ENCODE results near the gene CENPP. TPM values are rescaled to one million over a fixed set of nuclear protein-coding genes. Genes with fewer than 3 reads are reported as not detected.

CENPP gene
- total RNA-seq, 5 donors from 2014 or later (not counting 1 experiment from before 2014, with no cell fraction given), result 1.9 to 5.0 (median 4.3) TPM

GRCh38 chr9:92503156-92503555, 177.4 kb downstream of the CENPP start:
- H3K27me3 Mint-ChIP-seq, result no peaks in the 10 kb centered on the region
- DNase-seq, result no peak
- H3K4me3 Mint-ChIP-seq, result no peak overlapping the region
- no peak overlapping the region for H3K27ac Mint-ChIP-seq
- CTCF ChIA-PET, result interaction anchor here in 1 of 2 donors (0.6 kb wide), 1 partner anchor 11 kb away, joined by 5 read pairs; no protein-coding TSS in a partner anchor
- H3K9me3 ChIP-seq, result no peaks in the 10 kb centered on the region
- H3K4me1 ChIP-seq (ENCODE audit: control insufficient read depth in 1 of 2, extremely low read depth in 1 of 2, insufficient read depth in 2 of 2, low read length in 2 of 2), result no peaks in the 10 kb centered on the region
- H3K36me3 Mint-ChIP-seq, result no peaks in the 10 kb centered on the region
- no peaks in the 10 kb centered on the region for H3K4me1 Mint-ChIP-seq
- POLR2A ChIA-PET, result no interaction called here
- no peaks in the 10 kb centered on the region for H3K9me3 Mint-ChIP-seq
- no CpG with 5 or more reads among the region's 2 CpGs for WGBS (ENCODE audit: insufficient coverage)
- H3K27ac ChIP-seq (ENCODE audit: low read length), result no peak overlapping the region
- no peak for ATAC-seq (replicated peaks in 1 of 4)
- no peaks in the 10 kb centered on the region for H3K27me3 ChIP-seq (replicated peaks in 1 of 2; ENCODE audit: control insufficient read depth in 2 of 2, extremely low read depth in 1 of 2, insufficient read depth in 2 of 2, low read length in 1 of 2)
- H3K36me3 ChIP-seq (ENCODE audit: control insufficient read depth in 2 of 2, extremely low read depth in 1 of 2, insufficient read depth in 1 of 2, low read length in 1 of 2), result no peaks in the 10 kb centered on the region
- H3K4me3 ChIP-seq (ENCODE audit: control insufficient read depth in 1 of 2, extremely low read depth in 1 of 2, low read length in 1 of 2), result no peak overlapping the region

- Mint-ChIP-seq H3K4me3 (no peak overlapping the region), H3K27me3 (no peaks in the 10 kb centered on the region), H3K27ac (no peak overlapping the region), H3K36me3 (no peaks in the 10 kb centered on the region), H3K4me1 (no peaks in the 10 kb centered on the region), H3K9me3 (no peaks in the 10 kb centered on the region)
- no peak for DNase-seq
- Histone ChIP-seq H3K27ac (ENCODE audit: low read length) (no peak overlapping the region), H3K9me3 (no peaks in the 10 kb centered on the region), H3K36me3 (ENCODE audit: control insufficient read depth in 2 of 2, extremely low read depth in 1 of 2, insufficient read depth in 1 of 2, low read length in 1 of 2) (no peaks in the 10 kb centered on the region), H3K4me1 (ENCODE audit: control insufficient read depth in 1 of 2, extremely low read depth in 1 of 2, insufficient read depth in 2 of 2, low read length in 2 of 2) (no peaks in the 10 kb centered on the region), H3K4me3 (ENCODE audit: control insufficient read depth in 1 of 2, extremely low read depth in 1 of 2, low read length in 1 of 2) (no peak overlapping the region), H3K27me3 (replicated peaks in 1 of 2; ENCODE audit: control insufficient read depth in 2 of 2, extremely low read depth in 1 of 2, insufficient read depth in 2 of 2, low read length in 1 of 2) (no peaks in the 10 kb centered on the region)
- 100% methylated on average over 2 of the region's 2 CpGs for WGBS (ENCODE audit: insufficient coverage)
- ChIA-PET CTCF (no interaction called here), POLR2A (interaction anchor here in 1 of 2 donors (0.6 kb wide), 1 partner anchor 1404 kb away, joined by 3 read pairs; no protein-coding TSS in a partner anchor)
- no peak for ATAC-seq (replicated peaks in 1 of 4)
Observed at GRCh38 chr9:92504881-92505280, 179.1 kb downstream of the CENPP start.

GRCh38 chr9:92506184-92506857, 180.6 kb downstream of the CENPP start:
- DNase-seq (no peak), ATAC-seq (replicated peaks in 1 of 4) (no peak)
- H3K27ac Mint-ChIP-seq, result no peak overlapping the region
- no peaks in the 10 kb centered on the region for H3K9me3 ChIP-seq
- H3K27ac ChIP-seq (ENCODE audit: low read length), result no peak overlapping the region
- H3K4me1 Mint-ChIP-seq, result no peaks in the 10 kb centered on the region
- WGBS (ENCODE audit: insufficient coverage), result 100% methylated on average over 2 of the region's 3 CpGs
- H3K36me3 Mint-ChIP-seq, result no peaks in the 10 kb centered on the region
- no peaks in the 10 kb centered on the region for H3K36me3 ChIP-seq (ENCODE audit: control insufficient read depth in 2 of 2, extremely low read depth in 1 of 2, insufficient read depth in 1 of 2, low read length in 1 of 2)
- no peaks in the 10 kb centered on the region for H3K9me3 Mint-ChIP-seq
- H3K27me3 Mint-ChIP-seq, result no peaks in the 10 kb centered on the region
- H3K4me3 Mint-ChIP-seq, result no peak overlapping the region
- no peak overlapping the region for H3K4me3 ChIP-seq (ENCODE audit: control insufficient read depth in 1 of 2, extremely low read depth in 1 of 2, low read length in 1 of 2)
- ChIA-PET POLR2A (no interaction called here), CTCF (no interaction called here)
- no peaks in the 10 kb centered on the region for H3K4me1 ChIP-seq (ENCODE audit: control insufficient read depth in 1 of 2, extremely low read depth in 1 of 2, insufficient read depth in 2 of 2, low read length in 2 of 2)
- no peaks in the 10 kb centered on the region for H3K27me3 ChIP-seq (replicated peaks in 1 of 2; ENCODE audit: control insufficient read depth in 2 of 2, extremely low read depth in 1 of 2, insufficient read depth in 2 of 2, low read length in 1 of 2)

GRCh38 chr9:92507005-92507404, 181.3 kb downstream of the CENPP start:
- no peak overlapping the region for H3K4me3 ChIP-seq (ENCODE audit: control insufficient read depth in 1 of 2, extremely low read depth in 1 of 2, low read length in 1 of 2)
- H3K9me3 ChIP-seq, result no peaks in the 10 kb centered on the region
- no peak for DNase-seq
- no peaks in the 10 kb centered on the region for H3K36me3 ChIP-seq (ENCODE audit: control insufficient read depth in 2 of 2, extremely low read depth in 1 of 2, insufficient read depth in 1 of 2, low read length in 1 of 2)
- ATAC-seq (replicated peaks in 1 of 4), result no peak
- H3K36me3 Mint-ChIP-seq, result no peaks in the 10 kb centered on the region
- H3K27ac ChIP-seq (ENCODE audit: low read length), result no peak overlapping the region
- no peaks in the 10 kb centered on the region for H3K4me1 Mint-ChIP-seq
- H3K27me3 Mint-ChIP-seq, result no peaks in the 10 kb centered on the region
- no peaks in the 10 kb centered on the region for H3K9me3 Mint-ChIP-seq
- WGBS (ENCODE audit: insufficient coverage), result no CpG with 5 or more reads among the region's 2 CpGs
- CTCF ChIA-PET, result no interaction called here
- POLR2A ChIA-PET, result no interaction called here
- H3K27ac Mint-ChIP-seq, result no peak overlapping the region
- H3K4me1 ChIP-seq (ENCODE audit: control insufficient read depth in 1 of 2, extremely low read depth in 1 of 2, insufficient read depth in 2 of 2, low read length in 2 of 2), result no peaks in the 10 kb centered on the region
- no peaks in the 10 kb centered on the region for H3K27me3 ChIP-seq (replicated peaks in 1 of 2; ENCODE audit: control insufficient read depth in 2 of 2, extremely low read depth in 1 of 2, insufficient read depth in 2 of 2, low read length in 1 of 2)
- H3K4me3 Mint-ChIP-seq, result no peak overlapping the region

- Mint-ChIP-seq H3K4me3 (no peak overlapping the region), H3K27me3 (no peaks in the 10 kb centered on the region), H3K4me1 (no peaks in the 10 kb centered on the region), H3K27ac (no peak overlapping the region), H3K9me3 (no peaks in the 10 kb centered on the region), H3K36me3 (no peaks in the 10 kb centered on the region)
- no peaks in the 10 kb centered on the region for H3K36me3 ChIP-seq (ENCODE audit: control insufficient read depth in 2 of 2, extremely low read depth in 1 of 2, insufficient read depth in 1 of 2, low read length in 1 of 2)
- DNase-seq, result no peak
- H3K4me3 ChIP-seq (ENCODE audit: control insufficient read depth in 1 of 2, extremely low read depth in 1 of 2, low read length in 1 of 2), result no peak overlapping the region
- no peaks in the 10 kb centered on the region for H3K9me3 ChIP-seq
- H3K27me3 ChIP-seq (replicated peaks in 1 of 2; ENCODE audit: control insufficient read depth in 2 of 2, extremely low read depth in 1 of 2, insufficient read depth in 2 of 2, low read length in 1 of 2), result no peaks in the 10 kb centered on the region
- H3K4me1 ChIP-seq (ENCODE audit: control insufficient read depth in 1 of 2, extremely low read depth in 1 of 2, insufficient read depth in 2 of 2, low read length in 2 of 2), result no peaks in the 10 kb centered on the region
- ChIA-PET POLR2A (no interaction called here), CTCF (no interaction called here)
- H3K27ac ChIP-seq (ENCODE audit: low read length), result no peak overlapping the region
- 54% methylated on average over 4 of the region's 4 CpGs for WGBS (ENCODE audit: insufficient coverage)
- ATAC-seq (replicated peaks in 1 of 4), result no peak
Observed at GRCh38 chr9:92507496-92507895, 181.7 kb downstream of the CENPP start.

GRCh38 chr9:92508018-92508820, 182.5 kb downstream of the CENPP start:
- Histone ChIP-seq H3K4me1 (ENCODE audit: control insufficient read depth in 1 of 2, extremely low read depth in 1 of 2, insufficient read depth in 2 of 2, low read length in 2 of 2) (no peaks in the 10 kb centered on the region), H3K9me3 (no peaks in the 10 kb centered on the region), H3K27me3 (replicated peaks in 1 of 2; ENCODE audit: control insufficient read depth in 2 of 2, extremely low read depth in 1 of 2, insufficient read depth in 2 of 2, low read length in 1 of 2) (no peaks in the 10 kb centered on the region), H3K4me3 (ENCODE audit: control insufficient read depth in 1 of 2, extremely low read depth in 1 of 2, low read length in 1 of 2) (no peak overlapping the region), H3K36me3 (ENCODE audit: control insufficient read depth in 2 of 2, extremely low read depth in 1 of 2, insufficient read depth in 1 of 2, low read length in 1 of 2) (no peaks in the 10 kb centered on the region), H3K27ac (ENCODE audit: low read length) (no peak overlapping the region)
- Mint-ChIP-seq H3K9me3 (no peaks in the 10 kb centered on the region), H3K4me3 (no peak overlapping the region), H3K36me3 (no peaks in the 10 kb centered on the region), H3K27me3 (no peaks in the 10 kb centered on the region), H3K27ac (no peak overlapping the region), H3K4me1 (no peaks in the 10 kb centered on the region)
- 100% methylated on average over 6 of the region's 10 CpGs for WGBS (ENCODE audit: insufficient coverage)
- no peak for ATAC-seq (replicated peaks in 1 of 4)
- no peak for DNase-seq
- ChIA-PET POLR2A (no interaction called here), CTCF (no interaction called here)
